Gastrocnemius medialis (tissue), 4 donors: ENCODE measurements around the gene RIPOR1. TPM values are rescaled to one million over a fixed set of nuclear protein-coding genes. Genes with fewer than 3 reads are reported as not detected.

Source experiments
- ATAC-seq, 2 donors: fragments of 150-250 bp; one replicate each; pipeline ENCODE4 v1.9.1; 2016
- DNase-seq, 2 donors: peaks; one replicate each; pipeline ENCODE4 v3.0.0-alpha.2; 2019
- H3K27ac ChIP-seq, 4 donors: fragments of 200-600 bp; sonication (generic); 1 replicate in 1 of 4; 2 replicates in 3 of 4; pipeline ENCODE4 v1.5.1; 2016 to 2018; ENCODE audit warnings: mild to moderate bottlenecking in 2 of 4, moderate library complexity in 1 of 4
- H3K27me3 ChIP-seq, 3 donors: fragments of 200-600 bp; sonication (generic) in 2 of 3; 1 replicate in 1 of 3; 2 replicates in 2 of 3; pipeline versions ENCODE4 v1.5.1 to v1.6.0; 2016 to 2019; ENCODE audit warnings: mild to moderate bottlenecking in 1 of 3, moderate library complexity in 1 of 3
- H3K36me3 ChIP-seq, 2 donors: fragments of 200-600 bp; sonication (generic) in 1 of 2; one replicate each; pipeline ENCODE4 v1.5.1; 2017 to 2018
- H3K4me1 ChIP-seq, 2 donors: fragments of 200-600 bp; sonication (generic) in 1 of 2; one replicate each; pipeline ENCODE4 v1.5.1; 2016 to 2017; ENCODE audit warnings: mild to moderate bottlenecking in 2 of 2
- H3K4me3 ChIP-seq, 4 donors: fragments of 200-600 bp; sonication (generic) in 3 of 4; 1 replicate in 1 of 4; 2 replicates in 3 of 4; pipeline ENCODE4 v1.5.1; 2016 to 2019; ENCODE audit warnings: mild to moderate bottlenecking in 2 of 4
- H3K9me3 ChIP-seq, 3 donors: fragments of 200-600 bp; sonication (generic) in 2 of 3; 1 replicate in 1 of 3; 2 replicates in 2 of 3; pipeline ENCODE4 v1.5.1; 2016 to 2019
- POLR2A ChIP-seq, 2 donors: fragments of 450-650 bp; IDR thresholded peaks; one replicate each; pipeline ENCODE4 v1.6.1; 2017; ENCODE audit warnings: antibody characterized with exemption in 2 of 2, mild to moderate bottlenecking in 2 of 2, moderate library complexity in 2 of 2
- in situ Hi-C, 4 donors: fragments of 200-750 bp; cut with MboI; loops; one replicate each; pipeline versions ENCODE4 v1.15.0 to v1.8.0; 2017; ENCODE audit warnings: low sequenced_read_pairs in 4 of 4
- intact Hi-C: fragments of 100-400 bp; cut with DNase I; formaldehyde crosslinking; loops from one replicate; pipeline ENCODE4 v1.15.1; 2023; ENCODE audit warnings: low total_unique reads
- total RNA-seq, 4 donors: library from RNA; depleted of rRNA; stranded (reverse); fragments of >200 nt; gene quantifications; one replicate each; pipeline versions ENCODE4 v1.1.0 to v1.2.3, GENCODE V29; 2016
- TF ChIP-seq, protein P1 (sequence below), 5 experiments: fragments of 450-650 bp in 3 of 5; fragments of 200-600 bp in 2 of 5; sonication (generic) in 2 of 5; IDR thresholded peaks in 4 of 5; conservative IDR thresholded peaks in 1 of 5; 1 replicate in 4 of 5; 2 replicates in 1 of 5; pipeline ENCODE4 v1.5.1; 2016 to 2019; ENCODE audit warnings: antibody characterized with exemption in 5 of 5, mild to moderate bottlenecking in 3 of 5, moderate library complexity in 3 of 5

Gene RIPOR1
- total RNA-seq, 4 donors from 2014 or later, result 10.6 to 65.4 (median 25.1) TPM

DNA sequence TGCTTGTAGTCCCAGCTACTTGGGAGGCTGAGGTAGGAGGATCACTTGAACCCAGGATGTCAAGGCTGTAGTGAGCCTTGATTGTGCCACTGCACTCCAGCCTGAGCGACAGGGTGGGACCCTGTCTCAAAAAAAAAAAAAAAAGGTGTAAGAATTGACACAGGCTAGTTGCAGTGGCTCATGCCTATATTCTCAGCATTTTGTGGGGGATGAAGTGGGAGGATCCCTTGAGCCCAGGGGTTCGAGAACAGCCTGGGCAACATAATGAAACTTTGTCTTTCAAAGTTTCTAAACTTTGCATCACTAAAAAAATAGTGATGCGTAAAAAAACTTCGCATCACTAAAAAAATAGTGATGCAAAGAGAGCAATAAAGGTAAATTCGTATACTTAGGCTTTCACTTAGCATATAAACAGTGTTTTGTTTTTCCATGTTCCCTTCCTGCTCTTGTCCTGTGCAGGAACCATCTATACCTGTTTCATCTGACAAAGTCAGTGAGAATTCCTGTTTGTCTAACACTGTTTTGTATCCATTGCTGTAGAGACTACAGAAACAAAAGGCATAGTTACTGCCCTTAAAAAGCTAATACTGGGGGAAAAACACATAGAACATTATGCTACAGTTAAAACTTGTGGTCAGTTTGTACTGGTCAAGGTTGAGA is 65.8 kb downstream of the RIPOR1 start:
- intact Hi-C loops (no loop called here), in situ Hi-C loops (no loop called here)
- H3K9me3 ChIP-seq, result no peaks in the 10 kb centered on the region
- peaks cover 0 to 4% of the 10 kb centered on the region in 2 donors for H3K36me3 ChIP-seq
- DNase-seq, result no peak
- H3K4me3 ChIP-seq, result no peak overlapping the region
- H3K27me3 ChIP-seq, result no peaks in the 10 kb centered on the region
- peak overlapping the region in 1 of 4 donors; percentile 8 for H3K27ac ChIP-seq
- peaks cover 14% of the 10 kb centered on the region in 2 donors for H3K4me1 ChIP-seq
- no peak for ATAC-seq
- no peak for TF ChIP-seq POLR2A (IDR thresholded peaks at IDR 0.05)
- TF ChIP-seq, protein P1, sequence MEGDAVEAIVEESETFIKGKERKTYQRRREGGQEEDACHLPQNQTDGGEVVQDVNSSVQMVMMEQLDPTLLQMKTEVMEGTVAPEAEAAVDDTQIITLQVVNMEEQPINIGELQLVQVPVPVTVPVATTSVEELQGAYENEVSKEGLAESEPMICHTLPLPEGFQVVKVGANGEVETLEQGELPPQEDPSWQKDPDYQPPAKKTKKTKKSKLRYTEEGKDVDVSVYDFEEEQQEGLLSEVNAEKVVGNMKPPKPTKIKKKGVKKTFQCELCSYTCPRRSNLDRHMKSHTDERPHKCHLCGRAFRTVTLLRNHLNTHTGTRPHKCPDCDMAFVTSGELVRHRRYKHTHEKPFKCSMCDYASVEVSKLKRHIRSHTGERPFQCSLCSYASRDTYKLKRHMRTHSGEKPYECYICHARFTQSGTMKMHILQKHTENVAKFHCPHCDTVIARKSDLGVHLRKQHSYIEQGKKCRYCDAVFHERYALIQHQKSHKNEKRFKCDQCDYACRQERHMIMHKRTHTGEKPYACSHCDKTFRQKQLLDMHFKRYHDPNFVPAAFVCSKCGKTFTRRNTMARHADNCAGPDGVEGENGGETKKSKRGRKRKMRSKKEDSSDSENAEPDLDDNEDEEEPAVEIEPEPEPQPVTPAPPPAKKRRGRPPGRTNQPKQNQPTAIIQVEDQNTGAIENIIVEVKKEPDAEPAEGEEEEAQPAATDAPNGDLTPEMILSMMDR (IDR thresholded peaks at IDR 0.05 in 4 of 5, conservative IDR thresholded peaks at IDR 0.05 in 1 of 5), result no peak

DNA sequence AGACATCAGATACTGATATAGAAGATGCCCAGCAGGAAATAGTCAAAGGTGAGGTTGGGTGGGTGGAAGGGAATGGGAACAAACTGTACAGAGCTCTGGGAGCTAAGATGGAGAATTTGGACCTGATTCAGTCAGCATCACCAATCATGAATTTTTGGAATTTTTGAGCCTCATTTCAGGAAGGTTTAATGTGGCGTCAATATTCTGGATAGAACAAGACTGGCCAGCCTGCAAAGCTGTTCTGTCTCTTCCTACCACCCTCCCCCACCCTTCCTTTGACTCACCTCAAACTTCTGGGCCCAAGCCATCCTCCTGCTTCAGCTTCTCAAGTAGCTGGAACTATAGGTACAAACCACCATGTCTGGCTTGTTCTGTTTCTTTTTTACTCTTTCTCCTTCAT is 66.3 kb downstream of the RIPOR1 start:
- DNase-seq (peak; percentile 29 to 35), ATAC-seq (peak; percentile 60 to 69)
- TF ChIP-seq POLR2A (IDR thresholded peaks at IDR 0.05), result no peak
- TF ChIP-seq, protein P1 (IDR thresholded peaks at IDR 0.05 in 4 of 5, conservative IDR thresholded peaks at IDR 0.05 in 1 of 5), result no peak
- H3K36me3 ChIP-seq, result no peaks in the 10 kb centered on the region
- no peak overlapping the region for H3K4me3 ChIP-seq
- in situ Hi-C loops, result no loop called here
- no peaks in the 10 kb centered on the region for H3K27me3 ChIP-seq
- peaks cover 14% of the 10 kb centered on the region in 2 donors for H3K4me1 ChIP-seq
- intact Hi-C loops, result no loop called here
- H3K9me3 ChIP-seq, result no peaks in the 10 kb centered on the region
- H3K27ac ChIP-seq, result peak overlapping the region in 2 of 4 donors; percentile 8 to 33

Other genes with a start within 250 kb of the RIPOR1 start
- gene PLEKHG4, start 249.3 kb upstream of the RIPOR1 start, total RNA-seq, result 10 to 100 TPM in 1 of 4 donors, 1 to 10 TPM in 3; 1.1 to 16.5 (median 2.6) TPM
- gene KCTD19, start 202.1 kb upstream of the RIPOR1 start, total RNA-seq, result not detected
- not detected for gene LRRC36, start 202.0 kb upstream of the RIPOR1 start, total RNA-seq
- 10 to 100 TPM in 2 of 4 donors, 1 to 10 TPM in 2; 2.2 to 31.9 (median 7.1) TPM for gene TPPP3, start 135.3 kb upstream of the RIPOR1 start, total RNA-seq
- 10 to 100 TPM in 1 of 4 donors, 1 to 10 TPM in 3; 4.4 to 11.0 (median 8.9) TPM for gene ZDHHC1, start 112.4 kb upstream of the RIPOR1 start, total RNA-seq
- gene HSD11B2, start 97.7 kb upstream of the RIPOR1 start, total RNA-seq, result 1 to 10 TPM in 2 of 4 donors, not detected in 2; 2.3 to 4.1 TPM
- gene ATP6V0D1, start 47.7 kb upstream of the RIPOR1 start, total RNA-seq, result 100 to 1,000 TPM; 117 to 211 (median 157) TPM
- gene AGRP, start 45.3 kb upstream of the RIPOR1 start, total RNA-seq, result not detected
- 10 to 100 TPM; 25.9 to 35.9 (median 30.3) TPM for gene CTCF, start 33.7 kb downstream of the RIPOR1 start, total RNA-seq
- 1 to 10 TPM in 1 of 4 donors, under 1 TPM in 1, not detected in 2; 0.10 to 1.1 TPM for gene CARMIL2, start 116.3 kb downstream of the RIPOR1 start, total RNA-seq
- 10 to 100 TPM in 3 of 4 donors, 1 to 10 TPM in 1; 9.9 to 12.8 (median 11.1) TPM for gene ACD, start 131.4 kb downstream of the RIPOR1 start, total RNA-seq
- 10 to 100 TPM in 3 of 4 donors, 1 to 10 TPM in 1; 2.7 to 17.3 (median 12.5) TPM for gene PARD6A, start 132.1 kb downstream of the RIPOR1 start, total RNA-seq
- 10 to 100 TPM in 3 of 4 donors, 1 to 10 TPM in 1; 8.1 to 14.2 (median 11.2) TPM for gene ENKD1, start 137.9 kb downstream of the RIPOR1 start, total RNA-seq
- gene C16orf86, start 138.0 kb downstream of the RIPOR1 start, total RNA-seq, result 1 to 10 TPM; 5.1 to 8.5 (median 7.3) TPM
- gene GFOD2, start 190.5 kb downstream of the RIPOR1 start, total RNA-seq, result 10 to 100 TPM in 3 of 4 donors, 1 to 10 TPM in 1; 8.9 to 15.4 (median 11.6) TPM